GM12878 (cell line): ENCODE results near the gene BGLAP. TPM values are rescaled to one million over a fixed set of nuclear protein-coding genes. Genes with fewer than 3 reads are reported as not detected.

Source experiments
- ATAC-seq: fragments of 200-7000 bp; cut with Tn5 transposase; 3 replicates; pipeline ENCODE4 v1.9.1; 2020; ENCODE audit warnings: mild to moderate bottlenecking, moderate library complexity
- BruUV-seq: library from RNA; stranded (reverse); fragments of 400-500 nt; replicated peaks from 2 replicates; lab custom pipeline; 2021; lab: Mats Ljungman, UMichigan
- CTCF ChIA-PET: fragments of 300-600 bp; sonication (Branson Sonifier 250); formaldehyde crosslinking; extraction: SDS; loops from one replicate; lab custom pipeline; 2021; ENCODE audit warnings: inconsistent platforms; lab: Yijun Ruan, JAX
- POLR2A ChIA-PET: fragments of 350-600 bp; formaldehyde crosslinking; extraction: SDS; loops from one replicate; lab custom pipeline; 2021; ENCODE audit warnings: inconsistent platforms; lab: Charles Lee
- RAD21 ChIA-PET: fragments of 300-600 bp; sonication (Branson Sonifier 250); formaldehyde crosslinking; loops from one replicate; lab custom pipeline; 2023; ENCODE audit warnings: antibody characterized with exemption; ENCODE audit not compliant: unreplicated experiment; lab: Charles Lee
- SMC1A ChIA-PET: fragments of 300-600 bp; sonication (Branson Sonifier 250); formaldehyde crosslinking; loops from one replicate; lab custom pipeline; 2023; ENCODE audit not compliant: unreplicated experiment, uncharacterized antibody; lab: Charles Lee
- DNase-seq: peaks from one replicate; pipeline ENCODE4 v3.0.0-alpha.2; 2011; ENCODE audit warnings: low read depth, low spot score
- FAIRE-seq: peaks from 3 replicates; lab custom pipeline; 2011; peaks lifted over from hg19 to GRCh38; lab: Jason Lieb, UNC
- H2AFZ ChIP-seq: 2 replicates; pipeline ENCODE4 v1.6.0; 2011; ENCODE audit warnings: low read depth, low read length, control low read depth; ENCODE audit not compliant: control insufficient read depth
- H3K27ac ChIP-seq: 2 replicates; pipeline ENCODE4 v1.5.1; 2011; ENCODE audit warnings: control low read depth; ENCODE audit not compliant: control insufficient read depth, insufficient read depth
- H3K27me3 ChIP-seq, 2 experiments: replicated peaks in 1 of 2; 2 replicates each; pipeline versions ENCODE4 v1.6.0 to v1.6.1; 2011; ENCODE audit warnings: low read length in 1 of 2; ENCODE audit not compliant: control insufficient read depth in 2 of 2, insufficient read depth in 2 of 2
- H3K36me3 ChIP-seq, 2 experiments: 2 replicates each; pipeline ENCODE4 v1.5.1; 2011; ENCODE audit warnings: low read length in 1 of 2; ENCODE audit not compliant: control insufficient read depth in 2 of 2, insufficient read depth in 2 of 2
- H3K4me1 ChIP-seq: 2 replicates; pipeline ENCODE4 v1.6.1; 2011; ENCODE audit warnings: mild to moderate bottlenecking, low read length, moderate library complexity, mixed read lengths; ENCODE audit not compliant: control insufficient read depth, insufficient read depth
- H3K4me2 ChIP-seq: 2 replicates; pipeline ENCODE4 v1.6.0; 2011; ENCODE audit warnings: control low read depth; ENCODE audit not compliant: control insufficient read depth, insufficient read depth
- H3K4me3 ChIP-seq: fragments of 200-600 bp; sonication (generic); 2 replicates; pipeline ENCODE4 v1.5.1; 2016
- H3K79me2 ChIP-seq: 2 replicates; pipeline ENCODE4 v1.6.0; 2011; ENCODE audit warnings: low read length; ENCODE audit not compliant: control insufficient read depth, insufficient read depth
- H3K9ac ChIP-seq: 2 replicates; pipeline ENCODE4 v1.8.0; 2011; ENCODE audit warnings: low read length, control low read depth, mixed read lengths; ENCODE audit not compliant: control insufficient read depth, insufficient read depth
- H3K9me3 ChIP-seq: replicated peaks from 3 replicates; pipeline ENCODE4 v1.5.1; 2011; ENCODE audit warnings: mild to moderate bottlenecking, low read length; ENCODE audit not compliant: control insufficient read depth, insufficient read depth
- H4K20me1 ChIP-seq: 2 replicates; pipeline ENCODE4 v1.6.0; 2011; ENCODE audit not compliant: control insufficient read depth, insufficient read depth
- BMI1 ChIP-seq: fragments of 450-650 bp; IDR thresholded peaks from 2 replicates; pipeline ENCODE4 v1.6.1; 2016; ENCODE audit warnings: mild to moderate bottlenecking, moderate library complexity, borderline replicate concordance
- EED ChIP-seq: sonication (generic); IDR thresholded peaks from 2 replicates; pipeline ENCODE4 v1.6.1; 2016; ENCODE audit warnings: antibody characterized with exemption, low read depth
- KLF5 ChIP-seq: fragments of 450-650 bp; IDR thresholded peaks from 2 replicates; pipeline ENCODE4 v1.6.1; 2014; ENCODE audit warnings: mild to moderate bottlenecking; ENCODE audit not compliant: partially characterized antibody
- POU2F2 ChIP-seq: IDR thresholded peaks from 3 replicates; pipeline ENCODE4 v1.6.1; 2011; ENCODE audit warnings: low read depth, mild to moderate bottlenecking, low read length, borderline replicate concordance
- WGBS: methylation state at CpG from one replicate; pipeline ENCODE4 v1.1.6; 2016; ENCODE audit warnings: low lambda C conversion rate; ENCODE audit not compliant: insufficient replicate concordance, insufficient coverage; ENCODE audit errors: missing lambda C conversion rate; 5-methylcytosine and 5-hydroxymethylcytosine counted together
- in situ Hi-C: fragments of 300-500 bp; cut with MboI; formaldehyde crosslinking; loops from 9 replicates; pipeline ENCODE4 v1.14.3; 2018; ENCODE audit warnings: mixed read lengths
- intact Hi-C: fragments of 100-400 bp; cut with micrococcal nuclease; formaldehyde crosslinking; loops from one replicate; pipeline ENCODE4 v1.14.2; 2022; ENCODE audit not compliant: unreplicated experiment
- polyA plus RNA-seq, 11 experiments: library from polyadenylated mRNA; depleted of rRNA in 4 of 11; unstranded in 6 of 11; stranded (reverse) in 5 of 11; fragments of >200 nt; fragmentation: Nextera tagmentation in 4 of 11; fragmentation: Illumina TruSeq in 1 of 11; extraction: Ambion mirVana in 4 of 11; extraction: Trizol in 1 of 11; gene quantifications; 1 replicate in 1 of 11; 2 replicates in 10 of 11; pipeline versions ENCODE4 v1.2.1 to v1.2.3, GENCODE V29; 2011 to 2016; ENCODE audit warnings: inconsistent platforms in 2 of 11, missing spikeins in 2 of 11, low read depth in 1 of 11
- total RNA-seq, 4 experiments: library from RNA; depleted of rRNA in 3 of 4; stranded (reverse); fragments of >200 nt in 3 of 4; fragmentation: Illumina TruSeq in 1 of 4; extraction: Trizol in 1 of 4; gene quantifications; 2 replicates each; pipeline versions ENCODE4 v1.2.1 to v1.2.3, GENCODE V29; 2013 to 2021
- TF ChIP-seq, protein P1 (sequence below): IDR thresholded peaks from 2 replicates; pipeline ENCODE4 v1.6.1; 2012; ENCODE audit warnings: improper control_type of control experiment, low read depth, low read length; ENCODE audit not compliant: insufficient replicate concordance
- TF ChIP-seq, protein P2 (sequence below): IDR thresholded peaks from 2 replicates; pipeline ENCODE4 v1.6.1; 2011; ENCODE audit warnings: mild to moderate bottlenecking, low read depth, low read length, moderate library complexity; ENCODE audit not compliant: insufficient replicate concordance
- TF ChIP-seq, protein P3 (sequence below): fragments of 450-650 bp; IDR thresholded peaks from 2 replicates; pipeline ENCODE4 v1.6.1; 2016; ENCODE audit warnings: mild to moderate bottlenecking
- TF ChIP-seq, protein P4 (sequence below): fragments of 450-650 bp; IDR thresholded peaks from 2 replicates; pipeline ENCODE4 v1.6.1; 2017; ENCODE audit warnings: mild to moderate bottlenecking, moderate library complexity

The BGLAP gene
- total and polyA plus RNA-seq, 10 of the 15 experiments (the other 5 are each of a cell fraction or from before 2014, with no cell fraction given) = 0.20 to 1.8 (median 0.40) TPM; not detected in 3

DNA sequence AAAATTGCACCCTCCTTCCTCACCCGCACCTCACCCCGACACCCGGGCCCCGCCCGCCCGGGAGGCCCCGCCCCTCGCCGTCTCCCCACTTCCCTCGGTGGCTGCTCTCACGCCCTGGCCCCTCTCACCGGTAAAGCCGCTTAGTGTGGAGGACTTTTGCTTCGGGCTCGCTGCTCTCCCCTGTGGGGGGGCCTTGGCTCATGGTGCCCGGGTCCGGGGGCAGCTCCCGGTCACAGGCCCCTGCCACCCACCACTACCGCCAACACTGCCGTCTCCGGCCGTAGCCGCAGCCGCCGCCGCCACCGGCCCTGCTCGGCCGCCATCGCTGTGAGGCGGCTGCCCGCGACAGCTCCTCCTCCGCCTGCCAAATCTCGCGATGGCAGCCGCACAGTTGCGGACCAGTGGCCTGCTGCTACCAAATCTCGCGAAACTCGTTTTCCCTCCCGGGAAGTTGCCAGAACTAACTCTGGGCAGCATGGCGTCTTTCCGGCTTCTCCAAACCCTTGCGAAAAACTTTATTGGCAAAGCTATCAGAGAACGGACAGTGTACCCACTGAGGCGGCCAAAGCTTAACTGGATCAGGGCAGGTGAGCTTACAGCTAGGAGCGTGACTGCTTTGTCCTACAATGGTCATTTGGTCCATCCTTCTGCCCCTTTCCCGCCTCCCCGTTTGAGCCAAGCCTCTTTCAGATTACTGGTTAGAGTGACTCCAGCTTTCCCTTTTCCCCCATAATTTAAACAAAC, 40.7 kb downstream of the BGLAP start, which contains the start of gene SMG5:
SMG5 (minus strand) TSS at position 347 of the 744 bp plus-strand sequence; CDS start at position 202, 145 bp downstream.
- BruUV-seq = no TSS peak
- CTCF ChIA-PET = interaction anchor here (0.8 to 7.1 kb wide), 23 partner anchors 9 to 399 kb away, joined by 3 to 58 read pairs (median 4); partner anchors contain the start of genes GLMP, SLC25A44 and UBQLN4
- H3K4me2 ChIP-seq = peak within 1 kb of the TSS; percentile 84
- peak within 1 kb of the TSS; percentile 98 for H2AFZ ChIP-seq
- intact Hi-C loops = loop anchor here (10.0 kb wide), 1 partner anchor 188 kb away; no protein-coding TSS in a partner anchor
- peaks cover 52% of the 10 kb centered on the region for H3K79me2 ChIP-seq
- SMC1A ChIA-PET = interaction anchor here (0.5 to 4.7 kb wide), 23 partner anchors 10 to 422 kb away, joined by 3 to 39 read pairs (median 4); partner anchors contain the start of genes CCT3, GLMP and TSACC
- POLR2A ChIA-PET = interaction anchor here (0.6 to 2.8 kb wide), 20 partner anchors 10 to 424 kb away, joined by 3 to 13 read pairs (median 4); partner anchors contain the start of genes CCT3, GLMP, NAXE and PMF1
- no peaks in the 10 kb centered on the region for H3K27me3 ChIP-seq
- H3K4me3 ChIP-seq = peak within 1 kb of the TSS; percentile 94
- H4K20me1 ChIP-seq = no peaks in the 10 kb centered on the region
- peak within 1 kb of the TSS; percentile 89 for H3K9ac ChIP-seq
- peak; percentile 93 for ATAC-seq
- no peaks in the 10 kb centered on the region for H3K9me3 ChIP-seq
- H3K4me1 ChIP-seq = peaks cover 15% of the 10 kb centered on the region; the same call in 1 of the 2 replicates
- RAD21 ChIA-PET = interaction anchor here (0.7 to 2.3 kb wide), 12 partner anchors 9 to 175 kb away, joined by 3 to 16 read pairs (median 4); partner anchors contain the start of genes CCT3, GLMP and TSACC
- peak; percentile 96 for DNase-seq
- H3K27ac ChIP-seq = peak within 1 kb of the TSS; percentile 86
- peaks cover 4 to 24% of the 10 kb centered on the region in 2 experiments for H3K36me3 ChIP-seq
- in situ Hi-C loops = no loop called here
- WGBS = under 1% methylated on average over 26 of the region's 50 CpGs
- FAIRE-seq = peak; percentile 86
- TF ChIP-seq, protein P1, sequence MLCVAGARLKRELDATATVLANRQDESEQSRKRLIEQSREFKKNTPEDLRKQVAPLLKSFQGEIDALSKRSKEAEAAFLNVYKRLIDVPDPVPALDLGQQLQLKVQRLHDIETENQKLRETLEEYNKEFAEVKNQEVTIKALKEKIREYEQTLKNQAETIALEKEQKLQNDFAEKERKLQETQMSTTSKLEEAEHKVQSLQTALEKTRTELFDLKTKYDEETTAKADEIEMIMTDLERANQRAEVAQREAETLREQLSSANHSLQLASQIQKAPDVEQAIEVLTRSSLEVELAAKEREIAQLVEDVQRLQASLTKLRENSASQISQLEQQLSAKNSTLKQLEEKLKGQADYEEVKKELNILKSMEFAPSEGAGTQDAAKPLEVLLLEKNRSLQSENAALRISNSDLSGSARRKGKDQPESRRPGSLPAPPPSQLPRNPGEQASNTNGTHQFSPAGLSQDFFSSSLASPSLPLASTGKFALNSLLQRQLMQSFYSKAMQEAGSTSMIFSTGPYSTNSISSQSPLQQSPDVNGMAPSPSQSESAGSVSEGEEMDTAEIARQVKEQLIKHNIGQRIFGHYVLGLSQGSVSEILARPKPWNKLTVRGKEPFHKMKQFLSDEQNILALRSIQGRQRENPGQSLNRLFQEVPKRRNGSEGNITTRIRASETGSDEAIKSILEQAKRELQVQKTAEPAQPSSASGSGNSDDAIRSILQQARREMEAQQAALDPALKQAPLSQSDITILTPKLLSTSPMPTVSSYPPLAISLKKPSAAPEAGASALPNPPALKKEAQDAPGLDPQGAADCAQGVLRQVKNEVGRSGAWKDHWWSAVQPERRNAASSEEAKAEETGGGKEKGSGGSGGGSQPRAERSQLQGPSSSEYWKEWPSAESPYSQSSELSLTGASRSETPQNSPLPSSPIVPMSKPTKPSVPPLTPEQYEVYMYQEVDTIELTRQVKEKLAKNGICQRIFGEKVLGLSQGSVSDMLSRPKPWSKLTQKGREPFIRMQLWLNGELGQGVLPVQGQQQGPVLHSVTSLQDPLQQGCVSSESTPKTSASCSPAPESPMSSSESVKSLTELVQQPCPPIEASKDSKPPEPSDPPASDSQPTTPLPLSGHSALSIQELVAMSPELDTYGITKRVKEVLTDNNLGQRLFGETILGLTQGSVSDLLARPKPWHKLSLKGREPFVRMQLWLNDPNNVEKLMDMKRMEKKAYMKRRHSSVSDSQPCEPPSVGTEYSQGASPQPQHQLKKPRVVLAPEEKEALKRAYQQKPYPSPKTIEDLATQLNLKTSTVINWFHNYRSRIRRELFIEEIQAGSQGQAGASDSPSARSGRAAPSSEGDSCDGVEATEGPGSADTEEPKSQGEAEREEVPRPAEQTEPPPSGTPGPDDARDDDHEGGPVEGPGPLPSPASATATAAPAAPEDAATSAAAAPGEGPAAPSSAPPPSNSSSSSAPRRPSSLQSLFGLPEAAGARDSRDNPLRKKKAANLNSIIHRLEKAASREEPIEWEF = no peak
- TF ChIP-seq, protein P2, sequence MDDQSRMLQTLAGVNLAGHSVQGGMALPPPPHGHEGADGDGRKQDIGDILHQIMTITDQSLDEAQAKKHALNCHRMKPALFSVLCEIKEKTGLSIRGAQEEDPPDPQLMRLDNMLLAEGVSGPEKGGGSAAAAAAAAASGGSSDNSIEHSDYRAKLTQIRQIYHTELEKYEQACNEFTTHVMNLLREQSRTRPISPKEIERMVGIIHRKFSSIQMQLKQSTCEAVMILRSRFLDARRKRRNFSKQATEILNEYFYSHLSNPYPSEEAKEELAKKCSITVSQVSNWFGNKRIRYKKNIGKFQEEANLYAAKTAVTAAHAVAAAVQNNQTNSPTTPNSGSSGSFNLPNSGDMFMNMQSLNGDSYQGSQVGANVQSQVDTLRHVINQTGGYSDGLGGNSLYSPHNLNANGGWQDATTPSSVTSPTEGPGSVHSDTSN = peak; percentile 15
- 0 out of 2 replicates have a peak, but pooled peaks have one; percentile 24 for TF ChIP-seq EED
- TF ChIP-seq BMI1 = no peak
- peak; percentile 63 for TF ChIP-seq KLF5
- peak; percentile 79; the same call in 2 of the 3 replicates for TF ChIP-seq POU2F2
- TF ChIP-seq, protein P3, sequence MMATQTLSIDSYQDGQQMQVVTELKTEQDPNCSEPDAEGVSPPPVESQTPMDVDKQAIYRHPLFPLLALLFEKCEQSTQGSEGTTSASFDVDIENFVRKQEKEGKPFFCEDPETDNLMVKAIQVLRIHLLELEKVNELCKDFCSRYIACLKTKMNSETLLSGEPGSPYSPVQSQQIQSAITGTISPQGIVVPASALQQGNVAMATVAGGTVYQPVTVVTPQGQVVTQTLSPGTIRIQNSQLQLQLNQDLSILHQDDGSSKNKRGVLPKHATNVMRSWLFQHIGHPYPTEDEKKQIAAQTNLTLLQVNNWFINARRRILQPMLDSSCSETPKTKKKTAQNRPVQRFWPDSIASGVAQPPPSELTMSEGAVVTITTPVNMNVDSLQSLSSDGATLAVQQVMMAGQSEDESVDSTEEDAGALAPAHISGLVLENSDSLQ = peak; percentile 76
- TF ChIP-seq, protein P4, sequence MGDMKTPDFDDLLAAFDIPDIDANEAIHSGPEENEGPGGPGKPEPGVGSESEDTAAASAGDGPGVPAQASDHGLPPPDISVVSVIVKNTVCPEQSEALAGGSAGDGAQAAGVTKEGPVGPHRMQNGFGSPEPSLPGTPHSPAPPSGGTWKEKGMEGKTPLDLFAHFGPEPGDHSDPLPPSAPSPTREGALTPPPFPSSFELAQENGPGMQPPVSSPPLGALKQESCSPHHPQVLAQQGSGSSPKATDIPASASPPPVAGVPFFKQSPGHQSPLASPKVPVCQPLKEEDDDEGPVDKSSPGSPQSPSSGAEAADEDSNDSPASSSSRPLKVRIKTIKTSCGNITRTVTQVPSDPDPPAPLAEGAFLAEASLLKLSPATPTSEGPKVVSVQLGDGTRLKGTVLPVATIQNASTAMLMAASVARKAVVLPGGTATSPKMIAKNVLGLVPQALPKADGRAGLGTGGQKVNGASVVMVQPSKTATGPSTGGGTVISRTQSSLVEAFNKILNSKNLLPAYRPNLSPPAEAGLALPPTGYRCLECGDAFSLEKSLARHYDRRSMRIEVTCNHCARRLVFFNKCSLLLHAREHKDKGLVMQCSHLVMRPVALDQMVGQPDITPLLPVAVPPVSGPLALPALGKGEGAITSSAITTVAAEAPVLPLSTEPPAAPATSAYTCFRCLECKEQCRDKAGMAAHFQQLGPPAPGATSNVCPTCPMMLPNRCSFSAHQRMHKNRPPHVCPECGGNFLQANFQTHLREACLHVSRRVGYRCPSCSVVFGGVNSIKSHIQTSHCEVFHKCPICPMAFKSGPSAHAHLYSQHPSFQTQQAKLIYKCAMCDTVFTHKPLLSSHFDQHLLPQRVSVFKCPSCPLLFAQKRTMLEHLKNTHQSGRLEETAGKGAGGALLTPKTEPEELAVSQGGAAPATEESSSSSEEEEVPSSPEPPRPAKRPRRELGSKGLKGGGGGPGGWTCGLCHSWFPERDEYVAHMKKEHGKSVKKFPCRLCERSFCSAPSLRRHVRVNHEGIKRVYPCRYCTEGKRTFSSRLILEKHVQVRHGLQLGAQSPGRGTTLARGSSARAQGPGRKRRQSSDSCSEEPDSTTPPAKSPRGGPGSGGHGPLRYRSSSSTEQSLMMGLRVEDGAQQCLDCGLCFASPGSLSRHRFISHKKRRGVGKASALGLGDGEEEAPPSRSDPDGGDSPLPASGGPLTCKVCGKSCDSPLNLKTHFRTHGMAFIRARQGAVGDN = 0 out of 2 replicates have a peak, but pooled peaks have one; percentile 60
